BJ (cell line): Measurements from ENCODE around the gene DPM2. TPM values are rescaled to one million over a fixed set of nuclear protein-coding genes. Genes with fewer than 3 reads are reported as not detected.

Experiments used
- CTCF ChIA-PET: fragments of 350-600 bp; formaldehyde crosslinking; extraction: SDS; loops from one replicate; lab custom pipeline; 2021; ENCODE audit warnings: antibody characterized with exemption, inconsistent platforms; lab: Yijun Ruan, JAX
- POLR2A ChIA-PET: fragments of 300-600 bp; sonication (Branson Sonifier 250); formaldehyde crosslinking; extraction: SDS; loops from one replicate; lab custom pipeline; 2021; ENCODE audit warnings: antibody characterized with exemption; lab: Charles Lee
- DNase-seq: peaks from one replicate; pipeline ENCODE4 v3.0.0-alpha.2; 2011; ENCODE audit warnings: low read depth
- H3K27me3 ChIP-seq: 2 replicates; pipeline ENCODE4 v1.6.0; 2011; ENCODE audit warnings: low read length; ENCODE audit not compliant: control insufficient read depth, insufficient read depth
- H3K36me3 ChIP-seq: 2 replicates; pipeline ENCODE4 v1.5.1; 2011; ENCODE audit warnings: low read length; ENCODE audit not compliant: control insufficient read depth, insufficient read depth
- H3K4me3 ChIP-seq: 2 replicates; pipeline ENCODE4 v1.5.1; 2011; ENCODE audit warnings: low read depth, mild to moderate bottlenecking, control low read depth, low read length
- polyA plus RNA-seq: library from polyadenylated mRNA; depleted of rRNA; stranded (reverse); fragments of >200 nt; gene quantifications from 2 replicates; pipeline ENCODE4 v1.2.3, GENCODE V29; 2011
- TF ChIP-seq, protein P1 (sequence below): IDR thresholded peaks from 2 replicates; pipeline ENCODE4 v1.5.1; 2011; ENCODE audit warnings: low read depth, mild to moderate bottlenecking, control low read depth, inconsistent platforms, low read length, moderate library complexity; ENCODE audit not compliant: insufficient read depth

DPM2 gene
- polyA plus RNA-seq, 1 experiment = 55.3 TPM

DNA sequence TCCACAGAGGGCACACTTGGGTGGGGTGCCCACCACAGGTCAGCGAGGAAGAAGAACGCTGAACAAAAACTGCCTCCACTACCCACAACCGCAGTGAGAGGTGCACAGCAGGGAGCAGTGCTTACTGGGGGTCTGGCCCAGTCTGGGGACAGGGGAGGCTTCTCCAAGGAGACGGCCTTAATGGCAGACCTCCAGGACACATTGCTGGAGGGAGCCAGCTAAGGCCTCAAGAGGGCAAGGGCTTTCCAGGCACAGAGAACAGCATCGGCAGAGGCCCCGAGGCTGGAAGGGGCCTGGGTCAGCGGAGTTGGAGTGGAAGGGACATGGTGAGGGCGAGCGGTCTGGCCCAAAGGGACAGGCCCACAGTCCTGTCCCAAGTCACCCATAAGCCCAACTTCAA is 8.3 kb upstream of the DPM2 start:
- TF ChIP-seq, protein P1, sequence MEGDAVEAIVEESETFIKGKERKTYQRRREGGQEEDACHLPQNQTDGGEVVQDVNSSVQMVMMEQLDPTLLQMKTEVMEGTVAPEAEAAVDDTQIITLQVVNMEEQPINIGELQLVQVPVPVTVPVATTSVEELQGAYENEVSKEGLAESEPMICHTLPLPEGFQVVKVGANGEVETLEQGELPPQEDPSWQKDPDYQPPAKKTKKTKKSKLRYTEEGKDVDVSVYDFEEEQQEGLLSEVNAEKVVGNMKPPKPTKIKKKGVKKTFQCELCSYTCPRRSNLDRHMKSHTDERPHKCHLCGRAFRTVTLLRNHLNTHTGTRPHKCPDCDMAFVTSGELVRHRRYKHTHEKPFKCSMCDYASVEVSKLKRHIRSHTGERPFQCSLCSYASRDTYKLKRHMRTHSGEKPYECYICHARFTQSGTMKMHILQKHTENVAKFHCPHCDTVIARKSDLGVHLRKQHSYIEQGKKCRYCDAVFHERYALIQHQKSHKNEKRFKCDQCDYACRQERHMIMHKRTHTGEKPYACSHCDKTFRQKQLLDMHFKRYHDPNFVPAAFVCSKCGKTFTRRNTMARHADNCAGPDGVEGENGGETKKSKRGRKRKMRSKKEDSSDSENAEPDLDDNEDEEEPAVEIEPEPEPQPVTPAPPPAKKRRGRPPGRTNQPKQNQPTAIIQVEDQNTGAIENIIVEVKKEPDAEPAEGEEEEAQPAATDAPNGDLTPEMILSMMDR = no peak
- ChIA-PET CTCF (interaction anchor here (1.6 to 13.3 kb wide), 3 partner anchors 15 to 89 kb away, joined by 5 to 342 read pairs (median 56); partner anchors contain the start of gene EEIG1), POLR2A (no interaction called here)
- no peaks in the 10 kb centered on the region for H3K27me3 ChIP-seq
- peaks cover 34% of the 10 kb centered on the region for H3K36me3 ChIP-seq
- no peak overlapping the region for H3K4me3 ChIP-seq
- DNase-seq = no peak

DNA sequence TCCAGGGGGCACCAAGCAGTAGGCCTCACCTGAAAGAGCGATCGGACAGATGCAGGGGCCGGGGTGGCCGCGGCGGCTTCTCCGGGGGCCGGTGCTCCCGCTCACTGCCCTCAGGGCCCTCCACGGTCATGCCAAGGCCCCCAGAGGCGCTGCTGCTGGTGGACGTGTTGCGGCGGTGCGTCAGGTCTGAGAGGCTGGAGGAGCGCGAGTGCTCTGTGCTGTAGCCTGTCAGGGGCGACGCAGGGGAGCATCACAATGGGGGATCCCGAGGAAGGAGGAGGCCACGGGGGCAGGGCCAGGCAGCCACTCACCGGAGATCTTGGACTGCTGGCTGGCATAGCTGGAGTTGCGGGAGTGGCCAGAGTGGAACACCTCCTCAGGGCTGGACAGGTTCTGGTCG is 7.7 kb upstream of the DPM2 start:
- POLR2A ChIA-PET = no interaction called here
- Histone ChIP-seq H3K27me3 (no peaks in the 10 kb centered on the region), H3K36me3 (peaks cover 33% of the 10 kb centered on the region), H3K4me3 (no peak overlapping the region)
- TF ChIP-seq, protein P1 = no peak
- CTCF ChIA-PET = interaction anchor here (6.8 to 13.3 kb wide), 2 partner anchors 16 to 90 kb away, joined by 56 to 342 read pairs; no protein-coding TSS in a partner anchor
- DNase-seq = no peak

DNA sequence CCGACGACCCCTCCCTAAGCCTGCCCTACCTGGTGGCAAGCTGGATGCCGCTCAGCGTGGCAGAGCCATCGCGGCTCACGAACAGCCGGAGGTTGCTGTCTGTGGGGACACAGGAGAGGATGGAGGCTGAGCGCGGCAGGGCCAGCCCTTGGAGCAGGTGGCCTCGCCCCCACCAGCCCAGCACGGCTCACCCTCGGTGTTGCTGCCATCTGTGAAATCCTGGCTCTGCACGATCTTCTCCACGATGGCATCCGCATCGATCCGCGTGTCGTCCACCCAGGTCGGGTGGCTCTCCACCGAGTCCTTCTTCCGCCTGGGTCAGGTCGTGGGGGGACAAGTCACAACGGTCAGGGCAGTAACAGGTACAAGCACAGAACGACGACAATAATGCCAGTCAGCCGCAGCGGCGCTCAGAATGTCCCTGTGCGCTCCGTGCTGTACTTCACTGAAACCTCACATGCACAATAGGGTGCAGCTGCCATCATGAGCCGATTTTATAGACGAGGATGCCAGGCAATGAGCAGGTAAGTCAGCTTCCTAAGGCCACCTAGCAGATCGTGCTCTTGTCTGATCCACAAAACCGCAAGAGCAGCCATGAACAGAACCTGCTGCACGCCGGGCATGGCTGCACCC is 7.0 kb upstream of the DPM2 start:
- H3K27me3 ChIP-seq = no peaks in the 10 kb centered on the region
- H3K4me3 ChIP-seq = no peak overlapping the region
- TF ChIP-seq, protein P1 = no peak
- ChIA-PET POLR2A (no interaction called here), CTCF (interaction anchor here (0.9 to 13.3 kb wide), 19 partner anchors 8 to 184 kb away, joined by 3 to 342 read pairs (median 11); partner anchors contain the start of genes EEIG1, NAIF1 and PIP5KL1)
- peaks cover 32% of the 10 kb centered on the region for H3K36me3 ChIP-seq
- DNase-seq = no peak

DNA sequence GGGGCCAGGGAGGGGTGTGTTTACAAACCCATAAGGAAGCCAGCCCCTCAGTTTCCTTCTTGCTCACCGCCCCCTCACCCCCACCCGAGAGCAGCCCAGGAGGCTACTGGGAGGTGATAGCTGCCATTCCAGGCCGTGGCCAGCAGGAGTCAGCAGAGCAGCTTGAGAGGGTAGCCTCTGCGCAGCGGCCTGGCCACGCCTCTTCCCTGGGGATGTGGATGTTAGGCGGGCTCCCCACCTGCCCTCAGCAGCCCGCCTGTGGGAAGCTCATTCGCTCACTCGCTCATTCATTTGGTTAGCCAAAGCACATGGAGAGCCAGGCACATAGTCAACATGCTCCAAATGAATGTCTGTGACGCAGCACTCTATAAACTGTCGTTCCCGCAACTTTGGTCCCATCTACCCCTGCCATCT is 6.1 kb upstream of the DPM2 start:
- TF ChIP-seq, protein P1 = peak; percentile 98
- DNase-seq = no peak
- Histone ChIP-seq H3K36me3 (peaks cover 32% of the 10 kb centered on the region), H3K27me3 (no peaks in the 10 kb centered on the region), H3K4me3 (no peak overlapping the region)
- CTCF ChIA-PET = interaction anchor here (0.5 to 13.3 kb wide), 40 partner anchors 9 to 1995 kb away, joined by 3 to 342 read pairs (median 7); partner anchors contain the start of genes EEIG1, NAIF1 and PIP5KL1
- POLR2A ChIA-PET = no interaction called here

DNA sequence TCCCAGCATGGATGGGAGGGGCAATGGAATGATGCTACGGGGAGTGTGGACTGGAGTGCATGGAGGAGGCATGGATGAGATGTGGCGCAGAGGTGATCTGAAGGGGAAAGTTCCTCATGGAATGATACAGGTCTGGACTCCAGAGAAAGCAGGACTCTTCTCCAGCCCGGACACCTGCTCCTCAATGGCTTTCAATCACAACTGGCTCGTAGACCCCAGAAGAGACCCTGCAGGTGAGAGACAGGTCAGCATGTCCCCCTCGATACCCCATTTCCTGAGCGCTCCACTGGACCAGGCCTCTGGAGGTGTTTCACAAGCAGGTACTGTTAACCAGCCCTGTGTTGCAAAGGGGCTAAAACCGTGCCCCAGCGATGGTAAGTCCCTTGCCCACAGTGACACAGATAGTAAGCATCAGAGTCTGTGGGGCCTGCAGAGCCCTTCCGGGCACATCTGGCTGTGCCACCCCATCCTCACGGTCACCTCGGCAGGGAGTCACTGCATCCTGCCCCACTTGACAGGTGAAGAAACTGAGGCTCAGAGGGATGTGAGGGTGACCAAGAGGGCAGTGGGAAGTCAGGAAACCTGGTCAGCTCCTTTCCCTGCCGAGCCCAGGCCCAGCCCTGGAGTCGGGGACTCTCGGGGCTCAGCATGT is 5.5 kb upstream of the DPM2 start:
- no peak for DNase-seq
- H3K4me3 ChIP-seq = no peak overlapping the region
- ChIA-PET CTCF (interaction anchor here (0.6 to 13.3 kb wide), 52 partner anchors 9 to 186 kb away, joined by 3 to 342 read pairs (median 5); partner anchors contain the start of genes EEIG1, NAIF1 and PIP5KL1), POLR2A (no interaction called here)
- peaks cover 30% of the 10 kb centered on the region for H3K36me3 ChIP-seq
- no peaks in the 10 kb centered on the region for H3K27me3 ChIP-seq
- TF ChIP-seq, protein P1 = no peak
